ENCODE measurements around the gene KRT76.

GRCh38 chr12:52728374-52728773, 48.8 kb downstream of the KRT76 start:
- TF ChIP-seq CTCF (IDR thresholded peaks at IDR 0.05; ENCODE audit: low read depth, low read length) (no peak), POLR2A (IDR thresholded peaks at IDR 0.05; ENCODE audit: extremely low read depth, insufficient read length) (no peak)

All from NB4 (cell line).